SJCRH30 (cell line): ENCODE results near the gene PSAT1. TPM values are rescaled to one million over a fixed set of nuclear protein-coding genes. Genes with fewer than 3 reads are reported as not detected.
A peak's percentile ranks its signal among the peaks of the same experiment; 100 is the strongest.

Experiments
- DNase-seq, 2 experiments: peaks; one replicate each; pipeline ENCODE4 v3.0.0-alpha.2; 2015 to 2020
- H3K27ac ChIP-seq: fragments of 250-450 bp; sonication (Bioruptor Pico); 2 replicates; pipeline ENCODE4 v1.5.1; 2020; ENCODE audit warnings: mild to moderate bottlenecking, moderate library complexity
- H3K27me3 ChIP-seq: fragments of 250-450 bp; sonication (Bioruptor Pico); 2 replicates; pipeline ENCODE4 v1.5.1; 2020; ENCODE audit warnings: mild to moderate bottlenecking, moderate library complexity
- H3K36me3 ChIP-seq: fragments of 250-450 bp; sonication (Bioruptor Pico); 2 replicates; pipeline ENCODE4 v1.5.1; 2020; ENCODE audit warnings: mild to moderate bottlenecking, moderate library complexity
- H3K4me1 ChIP-seq: fragments of 250-450 bp; sonication (Bioruptor Pico); 2 replicates; pipeline ENCODE4 v1.5.1; 2020; ENCODE audit warnings: mild to moderate bottlenecking, moderate library complexity
- H3K4me3 ChIP-seq: fragments of 250-450 bp; sonication (Bioruptor Pico); 2 replicates; pipeline ENCODE4 v1.5.1; 2020; ENCODE audit warnings: mild to moderate bottlenecking, moderate library complexity
- H3K9me3 ChIP-seq: fragments of 250-450 bp; sonication (Bioruptor Pico); replicated peaks from 2 replicates; pipeline ENCODE4 v1.5.1; 2020; ENCODE audit warnings: mild to moderate bottlenecking, moderate library complexity
- total RNA-seq: library from RNA; depleted of rRNA; stranded (reverse); fragments of >200 nt; shearing (Covaris generic); gene quantifications from 2 replicates; pipeline ENCODE4 v1.2.3, GENCODE V29; 2014; rRNA removed

The PSAT1 gene
- total RNA-seq, 1 experiment from 2014 or later, result 195 TPM

GRCh38 chr9:78357165-78357873 is 60.4 kb downstream of the PSAT1 start:
- H3K4me3 ChIP-seq, result no peak overlapping the region
- H3K9me3 ChIP-seq, result no peaks in the 10 kb centered on the region
- no peaks in the 10 kb centered on the region for H3K36me3 ChIP-seq
- DNase-seq, result no peak
- H3K27me3 ChIP-seq, result no peaks in the 10 kb centered on the region
- peaks cover 6% of the 10 kb centered on the region; the same call in 1 of the 2 replicates for H3K4me1 ChIP-seq
- no peak overlapping the region for H3K27ac ChIP-seq

- DNase-seq, result no peak
- no peak overlapping the region for H3K27ac ChIP-seq
- H3K36me3 ChIP-seq, result no peaks in the 10 kb centered on the region
- no peaks in the 10 kb centered on the region for H3K27me3 ChIP-seq
- no peak overlapping the region for H3K4me3 ChIP-seq
- H3K4me1 ChIP-seq, result no peaks in the 10 kb centered on the region
- H3K9me3 ChIP-seq, result no peaks in the 10 kb centered on the region
Measured at GRCh38 chr9:78358329-78359051, 61.6 kb downstream of the PSAT1 start.

- no peaks in the 10 kb centered on the region for H3K4me1 ChIP-seq
- no peak overlapping the region for H3K27ac ChIP-seq
- no peaks in the 10 kb centered on the region for H3K27me3 ChIP-seq
- H3K9me3 ChIP-seq, result no peaks in the 10 kb centered on the region
- no peak overlapping the region for H3K4me3 ChIP-seq
- no peak for DNase-seq
- H3K36me3 ChIP-seq, result no peaks in the 10 kb centered on the region
Measured at GRCh38 chr9:78363221-78363620, 66.3 kb downstream of the PSAT1 start.

GRCh38 chr9:78365748-78366697 is 69.1 kb downstream of the PSAT1 start:
- Histone ChIP-seq H3K27ac (no peak overlapping the region), H3K27me3 (no peaks in the 10 kb centered on the region), H3K4me3 (no peak overlapping the region), H3K9me3 (no peaks in the 10 kb centered on the region), H3K4me1 (peaks cover 5% of the 10 kb centered on the region), H3K36me3 (no peaks in the 10 kb centered on the region)
- DNase-seq, result peak in 1 of 2 experiments; percentile 46

- H3K27me3 ChIP-seq, result no peaks in the 10 kb centered on the region
- H3K9me3 ChIP-seq, result no peaks in the 10 kb centered on the region
Measured at GRCh38 chr9:78366827-78367226, 69.9 kb downstream of the PSAT1 start.

GRCh38 chr9:78368236-78368635 is 71.3 kb downstream of the PSAT1 start:
- no peak overlapping the region for H3K4me3 ChIP-seq
- no peaks in the 10 kb centered on the region for H3K36me3 ChIP-seq
- H3K4me1 ChIP-seq, result peaks cover 5% of the 10 kb centered on the region
- no peak for DNase-seq
- no peaks in the 10 kb centered on the region for H3K27me3 ChIP-seq
- H3K27ac ChIP-seq, result no peak overlapping the region
- no peaks in the 10 kb centered on the region for H3K9me3 ChIP-seq

More at GRCh38 chr9:78366827-78367226, 69.9 kb downstream of the PSAT1 start:
- no peak for DNase-seq
- H3K27ac ChIP-seq, result no peak overlapping the region
- no peak overlapping the region for H3K4me3 ChIP-seq
- H3K36me3 ChIP-seq, result no peaks in the 10 kb centered on the region
- H3K4me1 ChIP-seq, result peaks cover 5% of the 10 kb centered on the region

GRCh38 chr9:78369639-78370219 is 72.8 kb downstream of the PSAT1 start:
- no peaks in the 10 kb centered on the region for H3K9me3 ChIP-seq
- peaks cover 5% of the 10 kb centered on the region for H3K4me1 ChIP-seq
- no peaks in the 10 kb centered on the region for H3K27me3 ChIP-seq
- no peaks in the 10 kb centered on the region for H3K36me3 ChIP-seq
- H3K4me3 ChIP-seq, result no peak overlapping the region
- no peak overlapping the region for H3K27ac ChIP-seq
- peak; percentile 85 to 95 for DNase-seq

- no peaks in the 10 kb centered on the region for H3K9me3 ChIP-seq
- DNase-seq, result no peak
- H3K4me1 ChIP-seq, result peaks cover 5% of the 10 kb centered on the region
- no peaks in the 10 kb centered on the region for H3K36me3 ChIP-seq
- H3K27ac ChIP-seq, result no peak overlapping the region
- no peak overlapping the region for H3K4me3 ChIP-seq
- H3K27me3 ChIP-seq, result no peaks in the 10 kb centered on the region
Measured at GRCh38 chr9:78370991-78371390, 74.1 kb downstream of the PSAT1 start.

- Histone ChIP-seq H3K4me1 (peaks cover 5% of the 10 kb centered on the region), H3K9me3 (no peaks in the 10 kb centered on the region), H3K36me3 (no peaks in the 10 kb centered on the region), H3K4me3 (no peak overlapping the region), H3K27me3 (no peaks in the 10 kb centered on the region), H3K27ac (no peak overlapping the region)
- no peak for DNase-seq
Measured at GRCh38 chr9:78371981-78372380, 75.1 kb downstream of the PSAT1 start.

Other genes starting within 250 kb of the PSAT1 start
- gene CEP78, start 61.0 kb upstream of the PSAT1 start, total RNA-seq, result 75.7 and 89.2 TPM in 2 replicates